SK-N-SH (cell line): ENCODE data around the gene PRELID3B.
A peak's percentile ranks its signal among the peaks of the same experiment; 100 is the strongest.

Source experiments
- ELF1 ChIP-seq: IDR thresholded peaks from 2 replicates; pipeline ENCODE4 v1.4.0; 2012
- EP300 ChIP-seq, 2 experiments: IDR thresholded peaks; 2 replicates each; pipeline versions ENCODE4 v1.4.0 to v1.6.1; 2012; ENCODE audit warnings: borderline replicate concordance in 1 of 2, low read depth in 1 of 2, low read length in 1 of 2
- POLR2AphosphoS5 ChIP-seq: IDR thresholded peaks from 2 replicates; pipeline ENCODE4 v1.6.1; 2012; ENCODE audit warnings: low read depth, low read length
- RFX5 ChIP-seq: IDR thresholded peaks from 2 replicates; pipeline ENCODE4 v1.6.1; 2012; ENCODE audit warnings: mild to moderate bottlenecking, improper control_type of control experiment, low read length
- USF1 ChIP-seq: IDR thresholded peaks from 2 replicates; pipeline ENCODE4 v1.4.0; 2012; ENCODE audit warnings: low read depth, borderline replicate concordance
- TF ChIP-seq, protein P1 (sequence below): fragments of 200-600 bp; sonication (generic); IDR thresholded peaks from 2 replicates; pipeline ENCODE4 v1.6.1; 2017; ENCODE audit warnings: antibody characterized with exemption, mild to moderate bottlenecking, moderate library complexity
- TF ChIP-seq, protein P2 (sequence below): IDR thresholded peaks from 2 replicates; pipeline ENCODE4 v1.4.0; 2012; ENCODE audit warnings: low read depth, borderline replicate concordance

DNA sequence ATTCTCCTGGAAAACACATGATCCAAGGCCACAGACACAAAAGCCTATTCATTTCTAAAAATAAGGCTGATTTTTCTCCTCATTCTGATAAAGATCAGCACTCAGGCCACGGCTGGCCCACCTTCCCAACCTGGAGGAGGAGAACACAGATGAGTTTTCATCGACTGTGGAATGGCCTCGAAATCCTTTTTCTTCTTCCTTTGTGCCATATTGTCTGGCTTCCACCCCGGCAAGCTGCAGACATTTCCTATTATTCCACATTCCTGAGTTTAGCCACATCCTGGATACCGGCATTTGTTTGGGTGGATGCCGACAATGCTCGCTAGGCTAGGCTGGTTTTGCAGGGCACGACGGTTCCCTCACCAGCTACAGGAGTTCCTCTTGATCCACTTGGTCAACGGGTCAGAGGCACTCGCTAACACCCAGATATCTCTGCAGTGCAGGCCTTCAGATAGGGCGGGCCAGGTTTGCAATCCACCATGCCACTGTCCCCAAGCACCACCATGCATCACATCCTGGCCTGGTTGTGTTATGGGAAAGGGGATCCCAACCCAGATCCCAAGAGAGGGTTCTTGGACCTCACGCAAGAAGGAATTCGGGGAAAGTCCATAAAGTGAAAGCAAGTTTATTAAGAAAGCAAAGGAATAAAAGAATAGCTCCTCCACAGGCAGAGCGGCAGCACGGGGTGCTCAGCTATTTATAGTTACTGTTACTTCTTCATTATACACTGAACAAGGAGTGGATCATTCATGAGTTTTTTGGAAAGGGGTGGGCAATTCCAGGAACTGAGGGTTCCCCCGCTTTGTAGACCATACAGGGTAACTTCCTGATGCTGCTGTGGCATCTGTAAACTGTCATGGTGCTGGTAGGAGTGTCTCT, 31.4 kb downstream of the PRELID3B start:
- TF ChIP-seq, protein P1, sequence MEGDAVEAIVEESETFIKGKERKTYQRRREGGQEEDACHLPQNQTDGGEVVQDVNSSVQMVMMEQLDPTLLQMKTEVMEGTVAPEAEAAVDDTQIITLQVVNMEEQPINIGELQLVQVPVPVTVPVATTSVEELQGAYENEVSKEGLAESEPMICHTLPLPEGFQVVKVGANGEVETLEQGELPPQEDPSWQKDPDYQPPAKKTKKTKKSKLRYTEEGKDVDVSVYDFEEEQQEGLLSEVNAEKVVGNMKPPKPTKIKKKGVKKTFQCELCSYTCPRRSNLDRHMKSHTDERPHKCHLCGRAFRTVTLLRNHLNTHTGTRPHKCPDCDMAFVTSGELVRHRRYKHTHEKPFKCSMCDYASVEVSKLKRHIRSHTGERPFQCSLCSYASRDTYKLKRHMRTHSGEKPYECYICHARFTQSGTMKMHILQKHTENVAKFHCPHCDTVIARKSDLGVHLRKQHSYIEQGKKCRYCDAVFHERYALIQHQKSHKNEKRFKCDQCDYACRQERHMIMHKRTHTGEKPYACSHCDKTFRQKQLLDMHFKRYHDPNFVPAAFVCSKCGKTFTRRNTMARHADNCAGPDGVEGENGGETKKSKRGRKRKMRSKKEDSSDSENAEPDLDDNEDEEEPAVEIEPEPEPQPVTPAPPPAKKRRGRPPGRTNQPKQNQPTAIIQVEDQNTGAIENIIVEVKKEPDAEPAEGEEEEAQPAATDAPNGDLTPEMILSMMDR: no peak
- TF ChIP-seq USF1: no peak
- TF ChIP-seq POLR2AphosphoS5: no peak
- 0 out of 4 replicates have a peak, but pooled peaks of 1 of the 2 experiments have one; percentile 17 for TF ChIP-seq EP300 (IDR thresholded peaks at IDR 0.05; ENCODE audit: borderline replicate concordance in 1 of 2, low read depth in 1 of 2, low read length in 1 of 2)
- TF ChIP-seq RFX5: no peak
- no peak for TF ChIP-seq ELF1
- TF ChIP-seq, protein P2, sequence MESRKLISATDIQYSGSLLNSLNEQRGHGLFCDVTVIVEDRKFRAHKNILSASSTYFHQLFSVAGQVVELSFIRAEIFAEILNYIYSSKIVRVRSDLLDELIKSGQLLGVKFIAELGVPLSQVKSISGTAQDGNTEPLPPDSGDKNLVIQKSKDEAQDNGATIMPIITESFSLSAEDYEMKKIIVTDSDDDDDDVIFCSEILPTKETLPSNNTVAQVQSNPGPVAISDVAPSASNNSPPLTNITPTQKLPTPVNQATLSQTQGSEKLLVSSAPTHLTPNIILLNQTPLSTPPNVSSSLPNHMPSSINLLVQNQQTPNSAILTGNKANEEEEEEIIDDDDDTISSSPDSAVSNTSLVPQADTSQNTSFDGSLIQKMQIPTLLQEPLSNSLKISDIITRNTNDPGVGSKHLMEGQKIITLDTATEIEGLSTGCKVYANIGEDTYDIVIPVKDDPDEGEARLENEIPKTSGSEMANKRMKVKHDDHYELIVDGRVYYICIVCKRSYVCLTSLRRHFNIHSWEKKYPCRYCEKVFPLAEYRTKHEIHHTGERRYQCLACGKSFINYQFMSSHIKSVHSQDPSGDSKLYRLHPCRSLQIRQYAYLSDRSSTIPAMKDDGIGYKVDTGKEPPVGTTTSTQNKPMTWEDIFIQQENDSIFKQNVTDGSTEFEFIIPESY: no peak
